SK-N-MC (cell line): ENCODE measurements around the gene PVALEF.

Source experiments
- EZH2 ChIP-seq: fragments of 200-600 bp; sonication (generic); IDR thresholded peaks from one replicate; pipeline ENCODE4 v1.6.1; 2017; ENCODE audit warnings: antibody characterized with exemption
- POLR2AphosphoS5 ChIP-seq: IDR thresholded peaks from 2 replicates; pipeline ENCODE4 v1.6.1; 2012; ENCODE audit warnings: mild to moderate bottlenecking, low read depth, low read length, borderline replicate concordance

GRCh38 chr17:81138083-81138482 lies 27.2 kb upstream of the PVALEF start:
- TF ChIP-seq EZH2 (no peak), POLR2AphosphoS5 (no peak)
